ENCODE results near the gene ADGRG7.
"Not testable (repeated sequence)": the region's sequence is repeated elsewhere in the genome, so short reads cannot be mapped to it uniquely, and the experiment has no call there.

The ADGRG7 gene

DNA sequence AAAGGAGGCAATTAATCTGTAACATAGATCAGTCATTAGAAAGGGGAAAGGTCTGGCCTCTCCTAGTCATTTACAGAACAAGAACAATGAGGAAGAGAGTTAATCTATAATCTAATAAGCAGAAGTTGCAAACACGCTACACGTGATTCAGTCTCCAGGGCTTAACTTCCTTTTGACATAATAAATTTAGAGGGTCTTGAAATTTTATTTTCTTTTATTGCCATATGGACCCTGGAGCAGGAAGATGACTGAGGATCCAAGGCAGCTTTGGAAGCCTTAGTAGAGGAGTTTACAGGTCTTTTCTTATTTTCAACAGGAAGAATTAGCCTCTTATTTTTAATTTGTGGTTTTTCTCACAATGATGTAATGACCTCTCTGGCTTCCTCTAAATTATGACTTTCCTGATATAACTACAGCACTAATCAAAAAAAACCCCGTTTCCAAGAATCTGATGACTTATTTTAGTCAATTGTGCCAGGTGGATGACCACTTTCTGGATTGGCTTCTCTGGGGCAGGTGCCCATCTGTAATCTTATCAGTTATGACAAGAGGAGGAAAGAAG lies 32.2 kb downstream of the ADGRG7 start:
- DNase-seq (ENCODE audit: low read depth in 3 of 3, low spot score in 1 of 3) = no peak

DNA sequence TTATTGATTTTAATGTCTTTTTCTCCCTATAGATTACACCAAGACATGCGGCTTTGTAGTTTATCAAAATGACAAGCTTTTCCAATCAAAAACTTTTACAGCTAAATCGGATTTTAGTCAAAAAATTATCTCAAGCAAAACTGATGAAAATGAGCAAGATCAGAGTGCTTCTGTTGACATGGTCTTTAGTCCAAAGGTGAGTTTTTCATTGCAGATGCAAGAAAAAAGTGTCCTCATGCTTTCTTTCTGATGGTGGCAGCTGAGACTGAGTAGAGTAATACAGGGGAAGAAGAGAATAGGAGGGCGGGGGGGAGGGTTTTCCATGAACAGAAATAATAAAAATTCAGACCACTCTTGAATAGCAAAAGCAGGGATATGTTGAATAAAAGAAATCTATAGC lies 36.5 kb downstream of the ADGRG7 start:
- DNase-seq (ENCODE audit: low read depth in 3 of 3, low spot score in 1 of 3) = no peak

DNA sequence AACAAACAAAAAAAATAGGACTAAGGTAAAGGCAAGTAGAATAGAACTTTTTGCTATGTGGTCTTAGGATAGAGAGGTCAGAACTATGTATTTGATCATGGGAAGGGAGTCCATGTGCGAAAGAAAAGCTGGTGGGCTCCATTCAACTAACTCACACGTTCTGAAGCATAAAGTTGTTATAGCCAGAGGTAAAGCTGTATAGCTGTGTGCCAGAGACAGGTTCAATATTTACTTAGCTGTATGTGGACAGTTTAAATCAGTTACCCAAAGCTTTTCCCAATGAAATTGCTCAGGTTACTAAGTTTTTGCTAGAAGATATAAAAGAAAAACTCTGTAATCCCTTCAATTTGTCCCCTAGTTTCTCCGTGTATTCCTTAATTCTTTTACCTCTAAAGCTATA lies 37.8 kb downstream of the ADGRG7 start:
- no peak for DNase-seq (ENCODE audit: low read depth in 3 of 3, low spot score in 1 of 3)

GRCh38 chr3:100647657-100648056 lies 38.3 kb downstream of the ADGRG7 start:
- DNase-seq (ENCODE audit: low read depth in 3 of 3, low spot score in 1 of 3) = no peak

GRCh38 chr3:100650651-100651619 lies 41.5 kb downstream of the ADGRG7 start:
- DNase-seq (ENCODE audit: low read depth in 3 of 3, low spot score in 1 of 3) = no peak

- DNase-seq (ENCODE audit: low read depth in 3 of 3, low spot score in 1 of 3) = no peak
These were observed 44.3 kb downstream of the ADGRG7 start for GRCh38 chr3:100653604-100654294.

GRCh38 chr3:100656945-100657344 lies 47.5 kb downstream of the ADGRG7 start:
- DNase-seq (ENCODE audit: low read depth in 3 of 3, low spot score in 1 of 3) = no peak

GRCh38 chr3:100661294-100661693 lies 51.9 kb downstream of the ADGRG7 start:
- not testable (repeated sequence) for DNase-seq (ENCODE audit: low read depth in 3 of 3, low spot score in 1 of 3)

DNA sequence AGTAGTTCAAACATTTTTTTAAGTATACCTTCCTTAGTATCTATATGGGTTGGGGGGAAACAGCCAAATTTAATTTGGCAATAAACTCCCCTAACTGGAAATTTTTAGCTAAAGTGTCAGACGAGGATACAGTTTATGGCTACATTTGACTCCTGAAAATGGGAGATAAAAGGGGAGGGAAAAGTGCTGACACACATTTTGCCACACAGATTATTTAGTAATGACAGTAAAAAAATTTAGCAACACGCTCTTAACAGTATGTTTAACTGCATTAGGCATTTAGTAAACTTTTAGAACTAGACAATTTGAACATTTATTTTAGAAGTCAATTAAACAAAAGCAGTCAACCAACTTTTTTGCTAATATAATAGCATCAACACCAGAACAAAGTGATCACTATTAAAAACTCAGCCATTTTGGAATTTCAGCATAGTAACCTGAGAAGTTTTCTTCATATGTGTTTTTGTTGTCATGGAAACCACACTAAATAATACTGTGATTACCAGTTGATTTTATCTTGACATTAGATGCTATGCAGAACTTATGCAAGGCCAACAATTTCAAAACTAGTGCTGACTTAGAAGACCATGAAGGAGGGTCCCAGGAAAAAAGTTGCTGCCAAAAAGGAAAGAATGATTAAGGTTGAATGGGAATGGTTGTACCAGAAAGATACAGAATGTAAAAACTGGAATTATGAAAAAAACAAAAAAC lies 52.9 kb downstream of the ADGRG7 start:
- DNase-seq (ENCODE audit: low read depth in 3 of 3, low spot score in 1 of 3) = no peak

GRCh38 chr3:100665230-100665629 lies 55.8 kb downstream of the ADGRG7 start:
- DNase-seq (ENCODE audit: low read depth in 3 of 3, low spot score in 1 of 3) = no peak

DNA sequence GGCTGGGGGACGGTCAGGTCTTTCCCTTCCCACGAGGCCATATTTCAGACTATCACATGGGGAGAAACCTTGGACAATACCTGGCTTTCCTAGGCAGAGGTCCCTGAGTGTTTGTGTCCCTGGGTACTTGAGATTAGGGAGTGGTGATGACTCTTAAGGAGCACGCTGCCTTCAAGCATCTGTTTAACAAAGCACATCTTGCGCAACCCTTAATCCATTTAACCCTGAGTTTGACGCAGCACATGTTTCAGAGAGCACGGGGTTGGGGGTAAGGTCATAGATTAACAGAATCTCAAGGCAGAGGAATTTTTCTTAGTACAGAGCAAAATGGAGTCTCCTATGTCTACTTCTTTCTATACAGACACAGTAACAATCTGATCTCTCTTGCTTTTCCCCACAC lies 57.3 kb downstream of the ADGRG7 start:
- DNase-seq (ENCODE audit: low read depth in 3 of 3, low spot score in 1 of 3) = not testable (repeated sequence)

DNA sequence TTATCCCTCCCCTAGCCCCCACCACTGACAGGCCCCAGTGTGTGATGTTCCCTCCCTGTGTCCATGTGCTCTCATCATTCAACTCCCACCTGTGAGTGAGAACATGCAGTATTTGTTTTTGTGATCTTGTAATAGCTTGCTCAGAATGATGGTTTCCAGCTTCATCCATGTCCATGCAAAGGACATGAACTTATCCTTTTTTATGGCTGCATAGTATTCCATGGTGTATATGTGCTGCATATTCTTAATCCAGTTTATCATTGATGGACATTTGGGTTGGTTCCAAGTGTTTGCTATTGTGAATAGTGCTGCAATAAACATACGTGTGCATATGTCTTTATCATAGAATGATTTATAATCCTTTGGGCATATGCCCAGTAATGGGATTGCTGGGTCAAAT lies 57.9 kb downstream of the ADGRG7 start:
- DNase-seq (ENCODE audit: low read depth in 3 of 3, low spot score in 1 of 3) = not testable (repeated sequence)

- DNase-seq (ENCODE audit: low read depth in 3 of 3, low spot score in 1 of 3) = not testable (repeated sequence)
These were observed 61.6 kb downstream of the ADGRG7 start for GRCh38 chr3:100670995-100671394.

GRCh38 chr3:100681496-100681895 lies 72.1 kb downstream of the ADGRG7 start:
- no peak for DNase-seq (ENCODE audit: low read depth in 3 of 3, low spot score in 1 of 3)

DNA sequence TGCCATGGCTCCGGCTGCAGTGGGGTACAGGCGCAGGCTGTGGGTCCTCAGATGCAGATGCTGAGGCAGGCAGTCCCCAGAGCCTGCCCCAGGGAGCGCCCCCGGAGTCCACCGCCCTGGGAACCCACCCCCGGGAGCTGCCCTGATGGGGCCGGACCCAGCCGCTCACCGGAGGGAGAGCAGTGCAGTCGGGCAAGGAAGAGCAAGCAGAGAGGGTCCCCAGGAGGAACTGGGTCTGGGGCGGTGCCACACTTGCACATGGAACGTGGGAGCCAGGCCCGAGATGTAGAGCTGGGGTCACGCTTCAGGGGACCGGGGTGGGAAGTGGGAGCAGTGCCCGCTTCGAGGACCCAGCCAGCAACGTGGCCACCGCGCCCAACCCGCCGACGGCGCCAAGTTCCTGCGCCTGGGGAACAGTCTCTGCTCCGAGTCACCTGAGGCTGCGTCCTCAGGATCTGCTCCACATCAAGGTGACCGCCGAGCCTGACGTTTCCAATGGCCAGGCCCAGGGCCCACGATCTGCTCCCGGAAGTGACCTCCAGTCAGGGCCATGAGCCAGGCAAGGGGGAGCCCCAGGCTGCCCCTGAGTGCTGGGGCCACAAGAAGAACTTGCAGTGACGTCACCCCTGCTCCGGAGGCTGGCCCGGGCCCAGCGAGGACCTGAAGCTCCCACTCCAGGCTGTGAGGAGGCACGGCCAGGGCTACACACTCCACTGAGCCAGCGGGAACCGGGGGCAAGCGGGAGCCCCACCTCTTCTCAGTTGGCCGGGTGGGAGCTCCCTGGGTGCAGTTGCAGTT lies 72.9 kb downstream of the ADGRG7 start:
- no peak for DNase-seq (ENCODE audit: low read depth in 3 of 3, low spot score in 1 of 3)

GRCh38 chr3:100682854-100683760 lies 73.7 kb downstream of the ADGRG7 start:
- DNase-seq (ENCODE audit: low read depth in 3 of 3, low spot score in 1 of 3) = no peak

DNA sequence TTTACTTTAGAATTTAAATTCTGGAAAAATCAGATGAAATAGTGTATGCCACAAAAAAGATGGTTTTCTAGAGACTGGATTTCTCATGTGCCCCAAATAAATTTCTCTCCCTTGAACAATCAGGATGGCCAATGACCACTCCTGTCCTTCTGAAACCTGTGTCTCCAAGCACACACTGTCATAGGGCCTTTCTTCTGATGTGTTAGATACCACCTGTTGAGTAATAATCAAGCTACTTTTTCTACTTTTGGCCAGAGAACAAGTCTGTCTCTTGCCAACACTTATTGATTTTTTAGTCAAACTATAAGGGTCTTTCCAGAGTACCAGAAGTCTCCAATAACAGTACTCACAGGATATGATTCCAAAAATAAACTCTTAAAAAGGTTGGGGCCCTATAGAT lies 83.8 kb downstream of the ADGRG7 start:
- no peak for DNase-seq (ENCODE audit: low read depth in 3 of 3, low spot score in 1 of 3)

- no peak for DNase-seq (ENCODE audit: low read depth in 3 of 3, low spot score in 1 of 3)
These were observed 86.3 kb downstream of the ADGRG7 start for GRCh38 chr3:100695696-100696095.

GRCh38 chr3:100696161-100696560 lies 86.8 kb downstream of the ADGRG7 start:
- no peak for DNase-seq (ENCODE audit: low read depth in 3 of 3, low spot score in 1 of 3)

All from stimulated activated CD4-positive, alpha-beta T cell treated with anti-CD3 and anti-CD28 coated beads, TNF-alpha, amount 100 ng/mL, for 1 hour (primary cell).